ENCODE measurements around the gene GRHL3.

- TF ChIP-seq CTCF (IDR thresholded peaks at IDR 0.05) (no peak), POLR2AphosphoS5 (IDR thresholded peaks at IDR 0.05) (no peak), POLR2A (IDR thresholded peaks at IDR 0.05) (no peak), EP300 (IDR thresholded peaks at IDR 0.05) (no peak)
Observed at GRCh38 chr1:24304763-24305162, 14.4 kb upstream of the GRHL3 start.

All from suprapubic skin (tissue), 4 donors.